HepG2 (cell line): ENCODE measurements around the gene ETFB. TPM values are rescaled to one million over a fixed set of nuclear protein-coding genes. Genes with fewer than 3 reads are reported as not detected.

Experiments
- ATAC-seq: fragments of 200-7000 bp; cut with Tn5 transposase; 3 replicates; pipeline ENCODE4 v1.9.1; 2020; ENCODE audit warnings: mild to moderate bottlenecking, moderate library complexity
- BruUV-seq: library from RNA; stranded (reverse); fragments of 400-500 nt; replicated peaks from 2 replicates; lab custom pipeline; 2021; lab: Mats Ljungman, UMichigan
- CTCF ChIA-PET: fragments of 300-600 bp; formaldehyde crosslinking; extraction: SDS; loops from one replicate; lab custom pipeline; 2021; ENCODE audit warnings: low total read pairs, inconsistent platforms, low intra/inter-chr PET ratio; lab: Yijun Ruan, JAX
- POLR2A ChIA-PET: fragments of 350-600 bp; sonication (Branson Sonifier 250); formaldehyde crosslinking; loops from one replicate; lab custom pipeline; 2020; ENCODE audit warnings: antibody characterized with exemption, inconsistent platforms; lab: Yijun Ruan, JAX
- DNase-seq: peaks from one replicate; pipeline ENCODE4 v3.0.0-alpha.2; 2015; ENCODE audit warnings: low spot score
- FAIRE-seq: peaks from 3 replicates; lab custom pipeline; 2011; peaks lifted over from hg19 to GRCh38; lab: Jason Lieb, UNC
- H2AFZ ChIP-seq: one replicate; pipeline ENCODE4 v1.6.1; 2011; ENCODE audit warnings: low read length, inconsistent platforms
- H3K27ac ChIP-seq: fragments of 300-600 bp; 3 replicates; pipeline ENCODE4 v1.8.0; 2011; ENCODE audit warnings: mixed run types, mild to moderate bottlenecking, mixed read lengths, low read length, inconsistent platforms; ENCODE audit not compliant: insufficient read depth; ENCODE audit errors: extremely low read length
- H3K27me3 ChIP-seq, 2 experiments: fragments of 200-600 bp in 1 of 2; 2 replicates in 1 of 2; 3 replicates in 1 of 2; pipeline versions ENCODE4 v1.6.0 to v1.8.0; 2011; ENCODE audit warnings: low read length in 2 of 2, mild to moderate bottlenecking in 2 of 2, moderate library complexity in 2 of 2, inconsistent platforms in 1 of 2; ENCODE audit not compliant: insufficient read depth in 2 of 2, control insufficient read depth in 1 of 2
- H3K36me3 ChIP-seq, 2 experiments: fragments of 200-600 bp in 1 of 2; replicated peaks in 1 of 2; 2 replicates in 1 of 2; 3 replicates in 1 of 2; pipeline versions ENCODE4 v1.5.1 to v1.8.0; 2011; ENCODE audit warnings: low read length in 2 of 2, inconsistent platforms in 1 of 2; ENCODE audit not compliant: insufficient read depth in 2 of 2, control insufficient read depth in 1 of 2
- H3K4me1 ChIP-seq: 2 replicates; pipeline ENCODE4 v1.5.1; 2012; ENCODE audit warnings: low read length, inconsistent platforms; ENCODE audit not compliant: insufficient read depth
- H3K4me2 ChIP-seq: 2 replicates; pipeline ENCODE4 v1.6.0; 2011; ENCODE audit warnings: low read depth, low read length, inconsistent platforms
- H3K4me3 ChIP-seq, 3 experiments: fragments of 200-600 bp in 1 of 3; sonication (generic), shearing (Covaris generic) in 1 of 3; replicated peaks in 1 of 3; 2 replicates each; pipeline ENCODE4 v1.5.1; 2011 to 2016; ENCODE audit warnings: low read length in 3 of 3, inconsistent platforms in 2 of 3, low read depth in 2 of 3, mild to moderate bottlenecking in 2 of 3, control low read depth in 1 of 3, mixed read lengths in 1 of 3; ENCODE audit not compliant: insufficient read depth in 1 of 3
- H3K79me2 ChIP-seq: one replicate; pipeline ENCODE4 v1.6.1; 2011; ENCODE audit warnings: low read length, inconsistent platforms; ENCODE audit not compliant: insufficient read depth
- H3K9ac ChIP-seq: 2 replicates; pipeline ENCODE4 v1.6.0; 2011; ENCODE audit warnings: mild to moderate bottlenecking, low read depth, low read length, inconsistent platforms; ENCODE audit not compliant: insufficient read depth
- H3K9me3 ChIP-seq: 2 replicates; pipeline ENCODE4 v1.5.1; 2012; ENCODE audit warnings: mild to moderate bottlenecking, low read length
- H4K20me1 ChIP-seq: 2 replicates; pipeline ENCODE4 v1.6.0; 2011; ENCODE audit warnings: inconsistent platforms, mild to moderate bottlenecking, low read length, moderate library complexity; ENCODE audit not compliant: insufficient read depth
- ATF7-NPFF ChIP-seq: sonication (generic); formaldehyde crosslinking; IDR thresholded peaks from 2 replicates; pipeline ENCODE4 v1.8.1; 2023; ENCODE audit warnings: mild to moderate bottlenecking, low read depth, missing genetic modification reagents, moderate library complexity
- DZIP1 ChIP-seq: sonication (generic); formaldehyde crosslinking; IDR thresholded peaks from 2 replicates; pipeline ENCODE4 v1.5.0; 2020; ENCODE audit warnings: mild to moderate bottlenecking, missing genetic modification reagents
- JDP2 ChIP-seq: sonication (generic); formaldehyde crosslinking; IDR thresholded peaks from 2 replicates; pipeline ENCODE4 v1.8.1; 2022; ENCODE audit warnings: missing genetic modification reagents, borderline replicate concordance
- KAT8 ChIP-seq: IDR thresholded peaks from 2 replicates; pipeline ENCODE4 v1.6.1; 2016; ENCODE audit warnings: missing genetic modification reagents, missing compliant biosample characterization
- KLF15 ChIP-seq: sonication (generic); formaldehyde crosslinking; IDR thresholded peaks from 2 replicates; pipeline ENCODE4 v1.8.1; 2023; ENCODE audit warnings: borderline replicate concordance, mild to moderate bottlenecking, inconsistent platforms, missing genetic modification reagents, mixed read lengths
- MTERF4 ChIP-seq: sonication (generic); formaldehyde crosslinking; IDR thresholded peaks from 2 replicates; pipeline ENCODE4 v1.8.0; 2023; ENCODE audit warnings: mild to moderate bottlenecking, missing genetic modification reagents
- PHF8 ChIP-seq: sonication (generic); formaldehyde crosslinking; IDR thresholded peaks from 2 replicates; pipeline ENCODE4 v1.5.0; 2020; ENCODE audit warnings: missing genetic modification reagents
- POLR2A ChIP-seq, 2 experiments: IDR thresholded peaks; 2 replicates each; pipeline ENCODE4 v1.6.1; 2011; ENCODE audit warnings: low read depth in 2 of 2, low read length in 2 of 2, mild to moderate bottlenecking in 1 of 2, moderate library complexity in 1 of 2; ENCODE audit not compliant: insufficient read depth in 1 of 2
- POLR2G ChIP-seq: fragments of 200-400 bp; formaldehyde crosslinking; IDR thresholded peaks from 2 replicates; pipeline ENCODE4 v1.6.1; 2018; ENCODE audit warnings: mild to moderate bottlenecking, low read depth, low read length, moderate library complexity
- U2AF2 ChIP-seq: fragments of 200-400 bp; formaldehyde crosslinking; IDR thresholded peaks from 2 replicates; pipeline ENCODE4 v1.6.1; 2017; ENCODE audit warnings: low read depth, mild to moderate bottlenecking, low read length
- ZBTB8A ChIP-seq: sonication (generic); formaldehyde crosslinking; IDR thresholded peaks from 2 replicates; pipeline ENCODE4 v1.4.0; 2020; ENCODE audit warnings: mild to moderate bottlenecking, low read depth, missing genetic modification reagents, borderline replicate concordance
- ZNF329 ChIP-seq: sonication (generic); formaldehyde crosslinking; IDR thresholded peaks from 2 replicates; pipeline ENCODE4 v1.9.0; 2021; ENCODE audit warnings: low read depth, mild to moderate bottlenecking, missing genetic modification reagents
- ZNF563 ChIP-seq: sonication (generic); formaldehyde crosslinking; IDR thresholded peaks from 2 replicates; pipeline ENCODE4 v1.8.0; 2022; ENCODE audit warnings: mild to moderate bottlenecking, moderate library complexity, missing genetic modification reagents
- ZNF768 ChIP-seq: sonication (generic); formaldehyde crosslinking; IDR thresholded peaks from 2 replicates; pipeline ENCODE4 v1.4.0; 2020; ENCODE audit warnings: missing genetic modification reagents
- ZNF781 ChIP-seq: sonication (generic); formaldehyde crosslinking; IDR thresholded peaks from 2 replicates; pipeline ENCODE4 v1.5.1; 2020; ENCODE audit warnings: borderline replicate concordance, mild to moderate bottlenecking, missing genetic modification reagents; ENCODE audit errors: not compliant biosample characterization
- ZSCAN31 ChIP-seq: sonication (generic); formaldehyde crosslinking; IDR thresholded peaks from 2 replicates; pipeline ENCODE4 v1.5.0; 2020; ENCODE audit warnings: low read depth, mild to moderate bottlenecking, missing genetic modification reagents
- WGBS: methylation state at CpG from one replicate; pipeline ENCODE4 v1.1.6; 2017; ENCODE audit warnings: low lambda C conversion rate; 5-methylcytosine and 5-hydroxymethylcytosine counted together
- in situ Hi-C: cut with HindIII; loops from 2 replicates; pipeline ENCODE4 v1.10.0; 2017; ENCODE audit warnings: low pct_unique_long_range_greater_than_20kb; ENCODE audit not compliant: extremely low pct_ligation_motif_present
- intact Hi-C: fragments of 100-400 bp; cut with micrococcal nuclease; formaldehyde crosslinking; loops from one replicate; pipeline ENCODE4 v1.10.0; 2022; ENCODE audit not compliant: unreplicated experiment
- polyA plus RNA-seq, 8 experiments: library from polyadenylated mRNA; depleted of rRNA in 3 of 8; stranded (reverse) in 7 of 8; unstranded in 1 of 8; fragments of >200 nt; fragmentation: Illumina TruSeq in 4 of 8; extraction: Trizol in 4 of 8; gene quantifications; 2 replicates each; pipeline versions ENCODE4 v1.2.1 to v1.2.3, GENCODE V29; 2011 to 2016; ENCODE audit warnings: low read depth in 4 of 8, missing spikeins in 1 of 8, mixed read lengths in 1 of 8; ENCODE audit not compliant: insufficient read depth in 1 of 8
- total RNA-seq, 5 experiments: library from RNA; depleted of rRNA; stranded (reverse); fragments of >200 nt; fragmentation: Illumina TruSeq; extraction: Trizol; gene quantifications; 2 replicates each; pipeline ENCODE4 v1.2.3, GENCODE V29; 2016; ENCODE audit warnings: low read depth in 1 of 5

The ETFB gene
- total and polyA plus RNA-seq, 2 of the 13 experiments (the other 11 are each of a cell fraction or from before 2014, with no cell fraction given) = 678 to 1,314 TPM

GRCh38 chr19:51339687-51340656, 26.2 kb downstream of the ETFB start (continued):
- TF ChIP-seq KLF15 (CRISPR knock-in tag) (no peak), ATF7-NPFF (CRISPR knock-in tag) (peak; percentile 72; the same call in 1 of the 2 replicates), DZIP1 (CRISPR knock-in tag) (no peak), U2AF2 (no peak)

GRCh38 chr19:51339313-51339686, 26.9 kb downstream of the ETFB start:
- Histone ChIP-seq H3K36me3 (peaks cover 4 to 5% of the 10 kb centered on the region in 2 experiments; a peak in 3 of 5 replicates), H3K4me3 (peak overlapping the region; percentile 67 to 80 (median 80)), H3K4me1 (peaks cover 48% of the 10 kb centered on the region), H4K20me1 (peaks cover 7% of the 10 kb centered on the region; the same call in 1 of the 2 replicates), H3K27me3 (no peaks in the 10 kb centered on the region), H3K9me3 (no peaks in the 10 kb centered on the region), H3K27ac (peak overlapping the region; percentile 40), H3K9ac (peak overlapping the region; percentile 53), H3K4me2 (peak overlapping the region; percentile 86), H3K79me2 (no peaks in the 10 kb centered on the region), H2AFZ (no peak overlapping the region)
- no TSS peak for BruUV-seq
- ChIA-PET POLR2A (interaction anchor here (0.6 to 6.9 kb wide), 14 partner anchors 12 to 256 kb away, joined by 3 to 211 read pairs (median 9); partner anchors contain the start of genes ETFB, LIM2 and NKG7), CTCF (interaction anchor here (1.0 to 3.1 kb wide), 5 partner anchors 28 to 99 kb away, joined by 3 to 38 read pairs (median 9); no protein-coding TSS in a partner anchor)
- ATAC-seq = no peak
- 60% methylated on average over 10 of the region's 10 CpGs for WGBS
- no peak for FAIRE-seq
- no peak for DNase-seq
- in situ Hi-C loops = no loop called here
- intact Hi-C loops = loop anchor here (1.0 to 2.0 kb wide), 3 partner anchors 24 to 100 kb away; no protein-coding TSS in a partner anchor
- TF ChIP-seq KAT8 (CRISPR knock-in tag) = 0 out of 2 replicates have a peak, but pooled peaks have one; percentile 2
- no peak for TF ChIP-seq PHF8 (CRISPR knock-in tag)
- 0 out of 2 replicates have a peak, but pooled peaks have one; percentile 13 for TF ChIP-seq POLR2G
- TF ChIP-seq ZNF781 (CRISPR knock-in tag) = no peak
- no peak for TF ChIP-seq ZNF563 (CRISPR knock-in tag)
- 0 out of 2 replicates have a peak, but pooled peaks have one; percentile 57 for TF ChIP-seq MTERF4 (CRISPR knock-in tag)
- 0 out of 4 replicates have a peak, but pooled peaks of 1 of the 2 experiments have one; percentile 6 for TF ChIP-seq POLR2A (IDR thresholded peaks at IDR 0.05; ENCODE audit: insufficient read depth in 1 of 2, low read depth in 2 of 2, low read length in 2 of 2)
- TF ChIP-seq ZNF768 (CRISPR knock-in tag) = no peak
- TF ChIP-seq ZSCAN31 (CRISPR knock-in tag) = 0 out of 2 replicates have a peak, but pooled peaks have one; percentile 28
- no peak for TF ChIP-seq ZBTB8A
- TF ChIP-seq ZNF329 = 0 out of 2 replicates have a peak, but pooled peaks have one; percentile 12
- no peak for TF ChIP-seq JDP2
